DND-41 (cell line): ENCODE data around the gene DDX51.

Experiments used
- ATAC-seq: fragments of 200-7000 bp; cut with Tn5 transposase; 3 replicates; pipeline ENCODE4 v1.9.1; 2021; ENCODE audit warnings: low read depth; ENCODE audit not compliant: insufficient read depth
- DNase-seq: peaks from one replicate; pipeline ENCODE4 v3.0.0-alpha.2; 2020
- H2AFZ ChIP-seq: 2 replicates; pipeline ENCODE4 v1.6.0; 2012; ENCODE audit warnings: low read depth, low read length
- H3K27ac ChIP-seq: 2 replicates; pipeline ENCODE4 v1.5.1; 2012; ENCODE audit warnings: low read length, inconsistent platforms
- H3K27me3 ChIP-seq: fragments of 200-600 bp; sonication (generic); 2 replicates; pipeline ENCODE4 v1.6.0; 2012; ENCODE audit warnings: low read length, mild to moderate bottlenecking, inconsistent platforms; ENCODE audit not compliant: insufficient read depth, poor library complexity
- H3K36me3 ChIP-seq: 2 replicates; pipeline ENCODE4 v1.5.1; 2012; ENCODE audit warnings: low read length, inconsistent platforms; ENCODE audit not compliant: insufficient read depth
- H3K4me1 ChIP-seq: 2 replicates; pipeline ENCODE4 v1.5.1; 2012; ENCODE audit warnings: mild to moderate bottlenecking, low read length; ENCODE audit not compliant: insufficient read depth
- H3K4me2 ChIP-seq: 2 replicates; pipeline ENCODE4 v1.6.0; 2012; ENCODE audit warnings: mild to moderate bottlenecking, moderate library complexity, low read length, inconsistent platforms; ENCODE audit not compliant: insufficient read depth
- H3K4me3 ChIP-seq, 2 experiments: fragments of 200-600 bp in 1 of 2; shearing (Covaris generic) in 1 of 2; 2 replicates each; pipeline ENCODE4 v1.5.1; 2012 to 2016; ENCODE audit warnings: inconsistent platforms in 2 of 2, low read length in 2 of 2, mild to moderate bottlenecking in 2 of 2, low read depth in 1 of 2, moderate library complexity in 1 of 2
- H3K79me2 ChIP-seq: 2 replicates; pipeline ENCODE4 v1.6.0; 2012; ENCODE audit warnings: low read length, inconsistent platforms; ENCODE audit not compliant: insufficient read depth
- H3K9ac ChIP-seq: 2 replicates; pipeline ENCODE4 v1.6.0; 2012; ENCODE audit warnings: low read depth, mild to moderate bottlenecking, inconsistent platforms, low read length, moderate library complexity
- H3K9me3 ChIP-seq: 2 replicates; pipeline ENCODE4 v1.5.1; 2012; ENCODE audit warnings: low read length, moderate library complexity, mild to moderate bottlenecking, inconsistent platforms; ENCODE audit not compliant: insufficient read depth, severe bottlenecking
- H4K20me1 ChIP-seq: 2 replicates; pipeline ENCODE4 v1.6.0; 2012; ENCODE audit warnings: low read length; ENCODE audit not compliant: insufficient read depth
- CTCF ChIP-seq: IDR thresholded peaks from 2 replicates; pipeline ENCODE4 v1.5.1; 2012; ENCODE audit warnings: borderline replicate concordance, low read length, moderate library complexity, mild to moderate bottlenecking; ENCODE audit not compliant: poor library complexity, severe bottlenecking; ENCODE audit errors: extremely low read depth
- EZH2 ChIP-seq: IDR thresholded peaks from 3 replicates; pipeline ENCODE4 v1.6.1; 2012; ENCODE audit warnings: borderline replicate concordance, low read depth, mild to moderate bottlenecking, moderate library complexity, low read length, inconsistent platforms; ENCODE audit not compliant: severe bottlenecking

The DDX51 gene

DNA sequence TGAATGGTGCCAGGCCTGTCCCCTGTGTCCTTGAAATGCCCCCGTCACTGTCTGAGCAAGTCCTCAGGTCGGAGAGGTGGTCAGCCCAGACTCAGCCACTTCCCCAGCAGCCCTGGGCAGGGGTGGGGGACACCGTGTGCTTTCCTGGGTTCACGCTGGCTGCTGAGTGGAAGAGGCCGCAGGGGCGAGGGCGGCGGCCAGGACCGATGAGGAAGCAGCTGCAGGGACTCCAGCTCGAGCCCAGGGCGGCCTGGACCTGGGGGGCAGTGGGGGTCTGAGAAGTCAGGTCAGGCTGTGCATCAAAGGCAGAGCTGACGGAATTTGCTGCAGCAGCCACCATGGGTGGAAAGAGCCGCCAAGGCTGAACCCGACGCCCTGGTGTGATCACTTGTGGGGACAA, 28.5 kb upstream of the DDX51 start:
- no peak for TF ChIP-seq CTCF
- TF ChIP-seq EZH2, result no peak
- H3K36me3 ChIP-seq, result no peaks in the 10 kb centered on the region
- H3K9ac ChIP-seq, result no peak overlapping the region
- no peaks in the 10 kb centered on the region for H3K9me3 ChIP-seq
- H3K4me2 ChIP-seq, result no peak overlapping the region
- H3K4me3 ChIP-seq, result no peak overlapping the region
- DNase-seq, result no peak
- ATAC-seq, result no peak
- H3K27ac ChIP-seq, result no peak overlapping the region
- no peaks in the 10 kb centered on the region for H3K79me2 ChIP-seq
- no peak overlapping the region for H2AFZ ChIP-seq
- H3K27me3 ChIP-seq, result no peaks in the 10 kb centered on the region
- H3K4me1 ChIP-seq, result no peaks in the 10 kb centered on the region
- H4K20me1 ChIP-seq, result no peaks in the 10 kb centered on the region

DNA sequence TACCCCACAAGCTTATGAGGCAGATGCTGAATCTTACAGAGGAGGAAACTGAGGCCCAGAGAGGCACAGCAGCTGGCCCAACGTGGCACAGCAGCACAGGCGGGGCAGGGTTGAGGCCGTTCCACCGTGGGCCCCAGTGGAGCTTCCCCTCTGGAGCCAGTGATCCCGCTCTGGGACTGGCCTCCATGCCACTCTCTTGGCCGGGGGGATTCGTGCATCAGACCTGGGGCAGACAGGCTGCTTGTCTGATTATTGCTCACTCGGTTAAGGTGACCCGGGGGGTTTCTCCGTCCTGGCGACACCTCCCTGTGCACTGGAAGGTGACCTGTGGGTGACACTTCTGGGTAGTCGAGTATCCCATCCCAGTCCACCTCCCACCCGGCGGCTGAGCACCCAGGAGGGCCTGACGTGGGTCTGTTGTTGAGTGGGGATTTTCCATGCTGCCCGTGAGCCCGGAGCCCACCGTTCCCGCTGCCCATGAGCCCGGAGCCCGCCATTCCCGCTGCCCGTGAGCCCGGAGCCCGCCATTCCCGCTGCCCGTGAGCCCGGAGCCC, 27.9 kb upstream of the DDX51 start:
- H3K79me2 ChIP-seq, result no peaks in the 10 kb centered on the region
- no peak overlapping the region for H3K9ac ChIP-seq
- no peak overlapping the region for H3K27ac ChIP-seq
- ATAC-seq (no peak), DNase-seq (no peak)
- no peaks in the 10 kb centered on the region for H3K27me3 ChIP-seq
- no peaks in the 10 kb centered on the region for H4K20me1 ChIP-seq
- no peaks in the 10 kb centered on the region for H3K9me3 ChIP-seq
- H3K4me2 ChIP-seq, result no peak overlapping the region
- H3K36me3 ChIP-seq, result no peaks in the 10 kb centered on the region
- H2AFZ ChIP-seq, result no peak overlapping the region
- no peak overlapping the region for H3K4me3 ChIP-seq
- TF ChIP-seq EZH2, result no peak
- TF ChIP-seq CTCF, result no peak
- H3K4me1 ChIP-seq, result no peaks in the 10 kb centered on the region

DNA sequence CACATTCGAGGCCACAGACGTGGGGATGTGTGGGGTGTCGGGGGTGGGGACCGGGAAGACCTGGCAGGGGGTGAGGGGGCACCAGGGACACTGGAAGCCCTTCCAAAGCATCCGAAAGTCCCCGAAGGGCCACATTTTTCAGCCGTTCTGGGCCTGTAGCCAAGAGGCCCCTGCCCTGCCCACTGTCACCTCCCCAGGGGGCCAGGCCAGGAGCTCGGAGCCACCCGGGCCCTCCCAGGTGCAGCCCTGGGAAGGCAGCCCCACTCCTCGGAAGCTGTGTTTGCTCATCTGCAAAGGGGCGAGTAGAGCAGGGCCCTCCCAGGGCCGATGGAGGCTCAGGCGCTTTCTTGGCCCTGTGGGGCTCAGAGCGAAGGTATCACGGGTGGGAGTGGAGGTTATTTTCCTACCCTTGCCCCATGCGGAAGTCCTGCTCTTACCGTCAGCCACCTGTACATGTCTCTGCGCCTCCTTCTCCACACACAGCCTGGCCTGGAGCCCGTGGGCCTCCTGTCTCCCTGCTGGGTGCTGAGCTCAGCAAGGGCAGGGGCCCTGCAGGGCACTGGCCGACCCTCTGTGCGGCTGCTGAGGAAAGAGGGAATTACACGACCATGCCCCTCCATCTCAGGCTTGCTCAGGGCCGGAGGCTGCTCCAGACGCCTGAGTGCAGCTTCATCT, 27.3 kb upstream of the DDX51 start:
- H3K4me1 ChIP-seq, result no peaks in the 10 kb centered on the region

More for the DNA sequence above, 27.3 kb upstream of the DDX51 start:
- no peak for TF ChIP-seq CTCF
- TF ChIP-seq EZH2, result no peak
- Histone ChIP-seq H3K27me3 (no peaks in the 10 kb centered on the region), H4K20me1 (no peaks in the 10 kb centered on the region), H3K9me3 (no peaks in the 10 kb centered on the region), H3K36me3 (no peaks in the 10 kb centered on the region), H3K27ac (no peak overlapping the region), H3K9ac (no peak overlapping the region), H3K79me2 (no peaks in the 10 kb centered on the region), H3K4me2 (no peak overlapping the region), H2AFZ (no peak overlapping the region), H3K4me3 (no peak overlapping the region)
- DNase-seq, result no peak
- no peak for ATAC-seq
